HS-27A (cell line): ENCODE results near the gene AGMO.

Source experiments
- DNase-seq: peaks from one replicate; pipeline ENCODE4 v3.0.0-alpha.2; 2012; ENCODE audit warnings: low read depth, missing footprints

Gene AGMO

GRCh38 chr7:15397159-15397550 is 164.7 kb downstream of the AGMO start:
- DNase-seq: no peak

GRCh38 chr7:15396210-15397158 is 165.3 kb downstream of the AGMO start:
- DNase-seq: no peak

- DNase-seq: no peak
Observed at GRCh38 chr7:15389073-15389472, 172.7 kb downstream of the AGMO start.

GRCh38 chr7:15378494-15379145 is 183.2 kb downstream of the AGMO start:
- no peak for DNase-seq

- DNase-seq: no peak
Observed at GRCh38 chr7:15376600-15376999, 185.2 kb downstream of the AGMO start.

- no peak for DNase-seq
Observed at GRCh38 chr7:15370441-15370840, 191.4 kb downstream of the AGMO start.

GRCh38 chr7:15368653-15369052 is 193.2 kb downstream of the AGMO start:
- no peak for DNase-seq

- no peak for DNase-seq
Observed at GRCh38 chr7:15367897-15368296, 193.9 kb downstream of the AGMO start.

GRCh38 chr7:15358112-15358511 is 203.7 kb downstream of the AGMO start:
- no peak for DNase-seq

GRCh38 chr7:15352421-15353206 is 209.2 kb downstream of the AGMO start:
- no peak for DNase-seq

- no peak for DNase-seq
Observed at GRCh38 chr7:15345216-15345615, 216.6 kb downstream of the AGMO start.

- DNase-seq: no peak
Observed at GRCh38 chr7:15341817-15342216, 220.0 kb downstream of the AGMO start.

GRCh38 chr7:15336146-15336545 is 225.7 kb downstream of the AGMO start:
- DNase-seq: no peak

- DNase-seq: no peak
Observed at GRCh38 chr7:15335390-15335789, 226.4 kb downstream of the AGMO start.

- no peak for DNase-seq
Observed at GRCh38 chr7:15334536-15335263, 227.1 kb downstream of the AGMO start.

GRCh38 chr7:15332956-15333355 is 228.9 kb downstream of the AGMO start:
- no peak for DNase-seq

- DNase-seq: no peak
Observed at GRCh38 chr7:15330943-15331342, 230.9 kb downstream of the AGMO start.

GRCh38 chr7:15327001-15327400 is 234.8 kb downstream of the AGMO start:
- DNase-seq: no peak

- no peak for DNase-seq
Observed at GRCh38 chr7:15326044-15326644, 235.7 kb downstream of the AGMO start.

GRCh38 chr7:15323550-15323949 is 238.3 kb downstream of the AGMO start:
- DNase-seq: no peak

- DNase-seq: no peak
Observed at GRCh38 chr7:15317215-15317614, 244.6 kb downstream of the AGMO start.
